Mesodermal cell (in vitro differentiated cells): ENCODE results near the gene OR51E1.

Experiments
- H3K27ac ChIP-seq: 2 replicates; pipeline ENCODE4 v1.7.0; 2013; ENCODE audit warnings: mild to moderate bottlenecking, low read depth, low read length, moderate library complexity; ENCODE audit not compliant: severe bottlenecking
- H3K36me3 ChIP-seq: 2 replicates; pipeline ENCODE4 v1.7.1; 2013; ENCODE audit warnings: mild to moderate bottlenecking, low read length, moderate library complexity; ENCODE audit not compliant: control insufficient read depth, insufficient read depth
- H3K4me1 ChIP-seq: one replicate; pipeline ENCODE4 v1.7.1; 2013; ENCODE audit warnings: mild to moderate bottlenecking, low read length; ENCODE audit not compliant: insufficient read depth, control insufficient read depth, poor library complexity, severe bottlenecking
- H3K4me3 ChIP-seq: 2 replicates; pipeline ENCODE4 v1.7.0; 2013; ENCODE audit warnings: low read length, control low read depth, mild to moderate bottlenecking; ENCODE audit not compliant: insufficient read depth, poor library complexity, severe bottlenecking; ENCODE audit errors: extremely low read depth
- H3K9me3 ChIP-seq: 2 replicates; pipeline ENCODE4 v1.7.1; 2013; ENCODE audit warnings: mild to moderate bottlenecking, low read length, moderate library complexity; ENCODE audit not compliant: control insufficient read depth
- WGBS, 2 experiments: methylation state at CpG; one replicate each; pipeline ENCODE4 v1.1.5; 2013; ENCODE audit warnings: missing lambda C conversion rate in 2 of 2; ENCODE audit not compliant: insufficient coverage in 2 of 2; 5-methylcytosine and 5-hydroxymethylcytosine counted together

OR51E1 gene

DNA sequence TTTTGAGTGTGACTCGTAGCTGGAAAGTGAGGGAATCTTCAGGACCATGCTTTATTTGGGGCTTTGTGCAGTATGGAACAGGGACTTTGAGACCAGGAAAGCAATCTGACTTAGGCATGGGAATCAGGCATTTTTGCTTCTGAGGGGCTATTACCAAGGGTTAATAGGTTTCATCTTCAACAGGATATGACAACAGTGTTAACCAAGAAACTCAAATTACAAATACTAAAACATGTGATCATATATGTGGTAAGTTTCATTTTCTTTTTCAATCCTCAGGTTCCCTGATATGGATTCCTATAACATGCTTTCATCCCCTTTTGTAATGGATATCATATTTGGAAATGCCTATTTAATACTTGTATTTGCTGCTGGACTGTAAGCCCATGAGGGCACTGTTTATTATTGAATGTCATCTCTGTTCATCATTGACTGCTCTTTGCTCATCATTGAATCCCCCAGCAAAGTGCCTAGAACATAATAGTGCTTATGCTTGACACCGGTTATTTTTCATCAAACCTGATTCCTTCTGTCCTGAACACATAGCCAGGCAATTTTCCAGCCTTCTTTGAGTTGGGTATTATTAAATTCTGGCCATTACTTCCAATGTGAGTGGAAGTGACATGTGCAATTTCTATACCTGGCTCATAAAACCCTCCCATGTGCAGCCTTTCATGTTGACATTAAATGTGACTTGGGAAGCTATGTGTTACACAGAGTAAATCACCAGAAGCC is 11.0 kb downstream of the OR51E1 start:
- Histone ChIP-seq H3K9me3 (no peaks in the 10 kb centered on the region), H3K4me1 (peaks cover 7% of the 10 kb centered on the region), H3K27ac (no peak overlapping the region), H3K36me3 (no peaks in the 10 kb centered on the region), H3K4me3 (no peak overlapping the region)
- WGBS, 2 experiments: 73 to 75% methylated on average over 1 of the region's 2 CpGs

DNA sequence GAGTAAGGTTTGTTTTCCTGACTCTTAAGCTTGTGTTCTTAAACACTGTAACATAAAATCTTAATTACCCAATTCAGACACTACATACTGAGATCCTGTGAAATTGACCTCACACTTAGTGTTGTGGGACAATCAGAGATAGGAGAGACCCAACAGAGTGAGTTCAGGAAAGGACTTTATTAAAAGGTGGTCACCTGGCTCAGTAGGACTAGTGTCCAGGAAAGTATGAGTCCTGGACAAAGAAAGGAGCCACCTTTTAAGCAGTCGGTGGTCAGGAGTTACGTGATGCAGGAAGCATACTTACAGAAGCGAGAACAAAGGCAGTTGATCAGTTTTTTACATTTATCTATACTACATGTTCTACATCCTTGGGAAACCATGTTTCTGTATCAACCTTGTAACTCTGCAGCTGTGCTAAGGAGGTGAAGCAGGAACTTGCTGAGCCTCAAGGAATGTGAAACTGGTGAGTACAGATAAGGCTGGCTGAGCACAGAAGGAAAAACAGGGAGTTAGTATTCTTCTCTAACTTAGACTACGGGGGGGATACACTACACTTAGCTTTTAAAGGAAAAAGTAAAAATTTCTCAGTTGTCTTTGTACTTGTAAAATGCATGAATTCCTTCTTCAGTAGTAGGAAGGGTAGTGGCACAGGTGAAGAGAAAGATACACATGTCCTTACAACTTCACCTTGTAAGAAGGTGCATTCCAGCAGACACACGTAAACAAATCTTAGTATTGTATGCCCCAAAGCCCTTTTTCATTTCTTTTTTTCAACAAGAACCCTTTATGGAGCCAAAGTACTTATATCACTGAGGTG is 15.1 kb downstream of the OR51E1 start:
- 94 to 96% methylated on average over 3 to 4 of the region's 5 CpGs for WGBS, 2 experiments
- H3K4me1 ChIP-seq: peaks cover 7% of the 10 kb centered on the region
- H3K4me3 ChIP-seq: no peak overlapping the region
- no peak overlapping the region for H3K27ac ChIP-seq
- H3K36me3 ChIP-seq: no peaks in the 10 kb centered on the region
- no peaks in the 10 kb centered on the region for H3K9me3 ChIP-seq

DNA sequence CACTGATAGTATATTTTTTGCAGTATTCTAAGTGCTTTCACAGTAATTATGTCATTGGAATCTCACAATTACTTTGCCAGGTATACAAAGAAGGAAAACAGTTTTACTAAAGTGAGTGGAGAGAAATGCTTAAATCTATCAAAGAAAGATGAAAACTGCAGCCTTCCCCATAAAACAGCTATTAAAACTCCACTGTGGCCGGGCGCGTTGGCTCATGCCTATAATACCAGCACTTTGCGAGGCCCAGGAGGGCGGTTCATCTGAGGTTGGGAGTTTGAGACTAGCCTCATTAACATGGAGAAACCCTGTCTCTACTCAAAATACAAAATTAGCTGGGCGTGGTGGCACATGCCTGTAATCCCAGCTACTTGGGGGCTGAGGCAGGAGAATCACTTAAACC is 19.1 kb downstream of the OR51E1 start:
- 91 to 100% methylated on average over 2 to 6 of the region's 6 CpGs for WGBS, 2 experiments
- H3K27ac ChIP-seq: no peak overlapping the region

GRCh38 chr11:4664183-4664582 is 20.4 kb downstream of the OR51E1 start:
- H3K4me3 ChIP-seq: no peak overlapping the region
- WGBS, 2 experiments: 86 to 100% methylated on average over 1 to 2 of the region's 3 CpGs
- H3K27ac ChIP-seq: no peak overlapping the region
- no peaks in the 10 kb centered on the region for H3K9me3 ChIP-seq
- no peaks in the 10 kb centered on the region for H3K36me3 ChIP-seq
- peaks cover 4% of the 10 kb centered on the region for H3K4me1 ChIP-seq

More for the DNA sequence above, 19.1 kb downstream of the OR51E1 start:
- no peaks in the 10 kb centered on the region for H3K9me3 ChIP-seq
- H3K36me3 ChIP-seq: no peaks in the 10 kb centered on the region
- H3K4me1 ChIP-seq: peaks cover 7% of the 10 kb centered on the region
- H3K4me3 ChIP-seq: no peak overlapping the region

DNA sequence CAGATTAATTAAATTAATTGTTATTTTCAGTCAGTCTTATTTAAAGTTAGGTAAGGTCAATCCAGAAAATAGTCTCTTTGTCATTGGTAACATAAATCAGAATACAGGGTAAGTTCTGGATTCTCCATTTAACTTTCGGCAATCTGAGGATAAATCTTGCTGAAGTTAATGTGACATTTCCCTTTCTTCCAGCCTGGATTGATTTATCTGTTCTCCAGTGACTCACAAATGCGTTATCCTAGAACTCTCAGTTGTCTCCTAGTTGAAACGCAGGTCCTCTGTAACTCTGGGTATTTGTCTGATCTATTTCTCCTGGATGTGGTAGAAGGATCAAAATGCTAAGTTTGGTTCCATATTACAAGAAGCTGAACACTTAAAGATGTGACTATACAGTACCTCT is 21.0 kb downstream of the OR51E1 start:
- WGBS, 2 experiments: 75 to 93% methylated on average over 1 to 2 of the region's 3 CpGs

DNA sequence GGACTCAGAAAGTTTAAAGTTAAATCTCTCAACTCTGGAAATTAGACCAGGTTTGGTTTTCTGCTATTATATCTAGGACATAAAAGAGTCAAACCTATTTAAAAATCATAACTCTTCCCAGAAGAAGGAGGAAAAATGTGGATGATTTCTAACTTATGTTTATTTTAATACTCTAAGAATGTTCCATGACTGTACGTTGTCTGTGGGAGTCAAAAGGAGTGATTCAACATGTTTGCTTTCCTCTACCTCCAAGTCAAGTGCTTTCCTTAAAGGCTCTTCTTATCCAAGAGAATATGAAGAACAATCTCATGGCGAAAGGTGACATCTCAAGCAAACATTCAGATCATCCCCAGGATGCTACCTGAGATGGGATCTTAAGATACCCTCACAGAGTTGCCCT is 21.6 kb downstream of the OR51E1 start:
- Histone ChIP-seq H3K4me3 (no peak overlapping the region), H3K36me3 (no peaks in the 10 kb centered on the region), H3K4me1 (no peaks in the 10 kb centered on the region), H3K9me3 (no peaks in the 10 kb centered on the region), H3K27ac (no peak overlapping the region)
- 100% methylated on average over 1 of the region's 2 CpGs; no CpG with 5 or more reads in 1 of the 2 experiments for WGBS, 2 experiments

More for the DNA sequence above, 21.0 kb downstream of the OR51E1 start:
- Histone ChIP-seq H3K4me3 (no peak overlapping the region), H3K36me3 (no peaks in the 10 kb centered on the region), H3K9me3 (no peaks in the 10 kb centered on the region), H3K27ac (no peak overlapping the region), H3K4me1 (no peaks in the 10 kb centered on the region)

GRCh38 chr11:4671741-4672140 is 28.0 kb downstream of the OR51E1 start:
- H3K36me3 ChIP-seq: no peaks in the 10 kb centered on the region
- H3K27ac ChIP-seq: no peak overlapping the region
- H3K4me1 ChIP-seq: no peaks in the 10 kb centered on the region
- 92 to 100% methylated on average over 1 to 2 of the region's 2 CpGs for WGBS, 2 experiments
- H3K4me3 ChIP-seq: no peak overlapping the region
- no peaks in the 10 kb centered on the region for H3K9me3 ChIP-seq

GRCh38 chr11:4672470-4672869 is 28.7 kb downstream of the OR51E1 start:
- H3K36me3 ChIP-seq: no peaks in the 10 kb centered on the region
- WGBS, 2 experiments: no CpG with 5 or more reads among the region's 3 CpGs
- H3K9me3 ChIP-seq: no peaks in the 10 kb centered on the region
- no peak overlapping the region for H3K4me3 ChIP-seq
- no peaks in the 10 kb centered on the region for H3K4me1 ChIP-seq
- H3K27ac ChIP-seq: no peak overlapping the region

GRCh38 chr11:4673781-4674180 is 30.0 kb downstream of the OR51E1 start:
- Histone ChIP-seq H3K36me3 (no peaks in the 10 kb centered on the region), H3K27ac (no peak overlapping the region), H3K4me1 (no peaks in the 10 kb centered on the region), H3K9me3 (no peaks in the 10 kb centered on the region), H3K4me3 (no peak overlapping the region)
- 82 to 86% methylated on average over 1 to 2 of the region's 2 CpGs for WGBS, 2 experiments

DNA sequence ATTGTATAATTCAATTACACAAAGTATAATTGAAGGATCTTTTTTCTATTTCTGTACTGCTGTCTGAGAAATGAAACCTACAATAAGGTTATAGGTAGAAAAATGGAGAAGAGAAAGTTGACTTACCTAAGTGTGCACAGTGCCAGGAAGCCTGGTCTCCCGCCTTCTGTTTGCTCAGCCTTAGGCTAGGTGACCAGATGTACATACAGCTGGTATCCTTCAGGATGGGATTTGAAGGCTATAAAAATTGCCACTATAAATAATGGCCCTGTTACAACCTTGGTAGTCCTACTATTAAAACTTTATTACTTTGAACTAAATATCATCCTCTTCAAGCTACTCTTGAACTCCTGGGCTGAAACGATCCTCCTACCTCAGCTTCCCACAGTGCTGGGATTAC is 34.2 kb downstream of the OR51E1 start:
- H3K4me1 ChIP-seq: no peaks in the 10 kb centered on the region
- 88 to 100% methylated on average over 1 of the region's 2 CpGs for WGBS, 2 experiments

GRCh38 chr11:4680341-4680740 is 36.6 kb downstream of the OR51E1 start:
- Histone ChIP-seq H3K27ac (no peak overlapping the region), H3K9me3 (no peaks in the 10 kb centered on the region), H3K4me3 (no peak overlapping the region), H3K4me1 (no peaks in the 10 kb centered on the region), H3K36me3 (no peaks in the 10 kb centered on the region)
- 71 to 100% methylated on average over 1 of the region's 3 CpGs for WGBS, 2 experiments

More for the DNA sequence above, 34.2 kb downstream of the OR51E1 start:
- Histone ChIP-seq H3K36me3 (no peaks in the 10 kb centered on the region), H3K4me3 (no peak overlapping the region), H3K9me3 (no peaks in the 10 kb centered on the region), H3K27ac (no peak overlapping the region)
